ENCODE data around the gene SLC39A3. TPM values are rescaled to one million over a fixed set of nuclear protein-coding genes. Genes with fewer than 3 reads are reported as not detected.
A peak's percentile ranks its signal among the peaks of the same experiment; 100 is the strongest.

Gene SLC39A3
- total RNA-seq, 1 donor from 2014 or later = 24.0 TPM

DNA sequence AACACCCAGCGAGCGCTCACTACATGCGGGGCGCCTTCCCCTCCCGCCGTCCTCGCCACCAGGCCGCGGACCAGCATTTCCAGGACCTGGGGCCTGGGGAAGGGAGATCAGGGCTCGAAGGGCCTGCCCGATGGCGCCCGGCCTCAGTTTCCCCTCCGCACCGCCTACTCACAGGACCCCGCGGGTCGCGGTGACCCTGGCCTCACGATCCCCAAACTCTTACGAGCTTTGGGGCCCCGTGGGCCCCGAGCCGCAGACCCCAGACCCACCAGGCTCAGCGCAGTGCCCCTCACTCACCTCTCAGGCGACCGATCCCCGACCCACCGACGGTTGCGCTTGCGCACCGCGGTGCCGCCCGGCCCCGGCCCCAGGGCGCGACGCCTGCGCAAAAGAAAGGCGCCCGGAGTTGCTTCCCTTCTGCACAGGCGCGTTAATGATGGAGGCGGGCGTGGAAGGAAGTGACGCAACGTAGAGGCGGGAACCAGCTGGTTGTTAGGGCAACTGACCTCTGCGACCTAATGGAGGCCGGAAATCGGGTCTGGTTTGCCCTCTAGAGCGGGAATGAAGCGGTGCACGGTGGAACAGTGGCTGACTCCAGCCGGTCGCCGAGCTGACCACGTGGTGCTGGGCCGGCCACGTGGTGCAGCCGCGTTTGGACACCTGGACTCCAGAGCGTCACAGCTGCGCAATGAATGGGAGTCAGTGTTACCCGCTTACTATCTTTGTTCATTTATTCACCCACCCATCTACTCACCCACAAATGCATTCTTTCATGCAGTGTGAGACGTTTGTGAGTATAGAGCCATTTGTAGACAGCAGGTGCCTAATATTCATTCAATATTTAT is 43.3 kb upstream of the SLC39A3 start, which contains the start of gene SGTA:
Gene SGTA (minus strand): TSS at position 338 of the 845 bp plus-strand sequence. CDS start 14,205 bp downstream, outside the sequence.
- peak within 1 kb of the TSS; percentile 89 for H3K4me3 ChIP-seq (ENCODE audit: low read depth, low read length)
- H3K36me3 ChIP-seq (ENCODE audit: control insufficient read depth, insufficient read depth, low read length) = peaks cover 4% of the 10 kb centered on the region
- TF ChIP-seq, protein P1, sequence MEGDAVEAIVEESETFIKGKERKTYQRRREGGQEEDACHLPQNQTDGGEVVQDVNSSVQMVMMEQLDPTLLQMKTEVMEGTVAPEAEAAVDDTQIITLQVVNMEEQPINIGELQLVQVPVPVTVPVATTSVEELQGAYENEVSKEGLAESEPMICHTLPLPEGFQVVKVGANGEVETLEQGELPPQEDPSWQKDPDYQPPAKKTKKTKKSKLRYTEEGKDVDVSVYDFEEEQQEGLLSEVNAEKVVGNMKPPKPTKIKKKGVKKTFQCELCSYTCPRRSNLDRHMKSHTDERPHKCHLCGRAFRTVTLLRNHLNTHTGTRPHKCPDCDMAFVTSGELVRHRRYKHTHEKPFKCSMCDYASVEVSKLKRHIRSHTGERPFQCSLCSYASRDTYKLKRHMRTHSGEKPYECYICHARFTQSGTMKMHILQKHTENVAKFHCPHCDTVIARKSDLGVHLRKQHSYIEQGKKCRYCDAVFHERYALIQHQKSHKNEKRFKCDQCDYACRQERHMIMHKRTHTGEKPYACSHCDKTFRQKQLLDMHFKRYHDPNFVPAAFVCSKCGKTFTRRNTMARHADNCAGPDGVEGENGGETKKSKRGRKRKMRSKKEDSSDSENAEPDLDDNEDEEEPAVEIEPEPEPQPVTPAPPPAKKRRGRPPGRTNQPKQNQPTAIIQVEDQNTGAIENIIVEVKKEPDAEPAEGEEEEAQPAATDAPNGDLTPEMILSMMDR (IDR thresholded peaks at IDR 0.05; ENCODE audit: insufficient read depth, low read length, severe bottlenecking) = peak; percentile 58
- peak; percentile 96 for DNase-seq (ENCODE audit: low read depth)
- FAIRE-seq = peak; percentile 40
- no peaks in the 10 kb centered on the region for H3K27me3 ChIP-seq (ENCODE audit: control insufficient read depth, insufficient read depth, low read length)

DNA sequence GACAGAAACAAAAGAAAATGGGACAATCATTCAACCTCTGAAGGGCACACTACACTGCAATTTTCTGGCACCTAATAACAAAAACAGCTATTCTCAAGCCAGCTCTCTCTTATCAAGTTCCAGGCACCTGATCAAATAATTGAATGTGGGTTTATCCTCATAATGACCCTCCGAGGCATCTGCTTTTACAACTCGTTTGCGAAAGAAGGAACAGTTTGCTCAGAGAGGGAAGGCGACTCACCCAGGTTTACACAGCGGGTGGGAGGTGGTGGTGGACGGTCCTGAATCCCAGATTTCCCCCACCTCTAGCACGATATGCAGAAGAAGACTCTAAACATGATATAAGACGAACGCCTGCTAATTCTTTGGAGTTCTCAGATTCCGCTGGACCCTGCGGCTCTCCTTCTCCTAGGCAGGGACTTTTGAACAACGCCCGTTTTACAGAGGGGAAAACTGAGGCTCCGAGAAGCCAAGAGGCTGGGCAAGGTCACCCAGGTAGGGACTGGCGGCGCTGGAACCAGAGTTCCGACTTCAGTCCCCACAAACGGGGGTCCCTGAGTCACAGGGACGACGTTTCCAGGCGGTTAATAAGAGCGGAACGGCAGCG is 42.6 kb upstream of the SLC39A3 start:
- TF ChIP-seq, protein P1 (IDR thresholded peaks at IDR 0.05; ENCODE audit: insufficient read depth, low read length, severe bottlenecking) = no peak
- Histone ChIP-seq H3K36me3 (ENCODE audit: control insufficient read depth, insufficient read depth, low read length) (peaks cover 4% of the 10 kb centered on the region), H3K27me3 (ENCODE audit: control insufficient read depth, insufficient read depth, low read length) (no peaks in the 10 kb centered on the region), H3K4me3 (ENCODE audit: low read depth, low read length) (peak overlapping the region; percentile 89)
- FAIRE-seq (no peak), DNase-seq (ENCODE audit: low read depth) (no peak)

DNA sequence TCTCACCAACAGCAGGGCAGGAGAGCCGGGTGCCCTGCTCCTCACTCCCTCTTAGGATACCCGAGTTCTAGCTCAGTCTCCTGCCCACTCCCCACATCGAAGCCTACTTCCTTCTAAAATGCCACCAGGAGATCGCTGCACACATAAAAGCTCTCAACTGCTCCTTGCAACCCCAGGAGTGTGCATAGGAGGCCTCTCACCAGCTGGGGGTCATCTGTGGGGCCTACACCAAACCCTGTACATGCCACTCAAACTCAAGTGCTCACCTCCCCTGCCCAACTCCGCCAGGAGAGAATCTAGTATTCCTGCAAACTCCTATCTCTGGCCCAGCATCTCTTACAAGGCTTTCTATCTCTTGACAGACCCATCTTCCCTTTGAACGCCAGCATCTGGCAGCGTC is 40.5 kb upstream of the SLC39A3 start:
- DNase-seq (ENCODE audit: low read depth) = no peak
- FAIRE-seq = no peak

DNA sequence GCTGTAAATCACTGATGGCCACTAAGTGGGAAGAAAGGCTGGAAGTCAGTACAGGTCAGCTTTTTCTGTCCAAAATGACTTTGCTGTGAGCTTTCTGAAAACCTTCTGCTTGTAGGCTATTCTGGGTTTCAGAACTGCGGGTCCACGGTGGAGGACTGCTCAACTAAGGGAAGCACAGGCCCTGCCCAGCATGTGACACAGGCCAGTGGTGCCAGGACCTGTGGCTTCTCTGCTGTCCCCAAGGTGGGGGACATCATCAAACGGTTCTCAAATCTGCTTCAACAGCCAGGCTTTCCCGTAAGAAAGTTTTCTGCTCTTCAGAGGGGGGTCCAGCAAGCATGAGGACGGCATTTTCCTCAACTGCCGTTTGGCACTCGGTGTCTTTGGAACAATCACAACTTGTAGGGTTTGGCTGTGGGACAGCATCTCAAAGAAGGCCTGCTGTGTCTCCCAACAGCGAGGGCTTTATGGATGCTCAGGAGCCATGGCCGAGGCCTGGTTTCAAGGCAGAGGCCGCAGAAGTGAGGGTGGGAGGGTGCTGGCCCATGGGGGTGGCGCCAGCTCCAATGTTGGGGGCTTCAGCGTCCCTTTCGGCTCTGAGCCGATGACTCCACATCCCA is 39.4 kb upstream of the SLC39A3 start:
- TF ChIP-seq, protein P1 (IDR thresholded peaks at IDR 0.05; ENCODE audit: insufficient read depth, low read length, severe bottlenecking) = no peak
- FAIRE-seq (no peak), DNase-seq (ENCODE audit: low read depth) (no peak)
- H3K4me3 ChIP-seq (ENCODE audit: low read depth, low read length) = no peak overlapping the region
- no peaks in the 10 kb centered on the region for H3K27me3 ChIP-seq (ENCODE audit: control insufficient read depth, insufficient read depth, low read length)
- H3K36me3 ChIP-seq (ENCODE audit: control insufficient read depth, insufficient read depth, low read length) = peaks cover 5% of the 10 kb centered on the region

More for the DNA sequence above, 40.5 kb upstream of the SLC39A3 start:
- TF ChIP-seq, protein P1 (IDR thresholded peaks at IDR 0.05; ENCODE audit: insufficient read depth, low read length, severe bottlenecking) = no peak
- Histone ChIP-seq H3K27me3 (ENCODE audit: control insufficient read depth, insufficient read depth, low read length) (no peaks in the 10 kb centered on the region), H3K4me3 (ENCODE audit: low read depth, low read length) (no peak overlapping the region), H3K36me3 (ENCODE audit: control insufficient read depth, insufficient read depth, low read length) (peaks cover 5% of the 10 kb centered on the region)

DNA sequence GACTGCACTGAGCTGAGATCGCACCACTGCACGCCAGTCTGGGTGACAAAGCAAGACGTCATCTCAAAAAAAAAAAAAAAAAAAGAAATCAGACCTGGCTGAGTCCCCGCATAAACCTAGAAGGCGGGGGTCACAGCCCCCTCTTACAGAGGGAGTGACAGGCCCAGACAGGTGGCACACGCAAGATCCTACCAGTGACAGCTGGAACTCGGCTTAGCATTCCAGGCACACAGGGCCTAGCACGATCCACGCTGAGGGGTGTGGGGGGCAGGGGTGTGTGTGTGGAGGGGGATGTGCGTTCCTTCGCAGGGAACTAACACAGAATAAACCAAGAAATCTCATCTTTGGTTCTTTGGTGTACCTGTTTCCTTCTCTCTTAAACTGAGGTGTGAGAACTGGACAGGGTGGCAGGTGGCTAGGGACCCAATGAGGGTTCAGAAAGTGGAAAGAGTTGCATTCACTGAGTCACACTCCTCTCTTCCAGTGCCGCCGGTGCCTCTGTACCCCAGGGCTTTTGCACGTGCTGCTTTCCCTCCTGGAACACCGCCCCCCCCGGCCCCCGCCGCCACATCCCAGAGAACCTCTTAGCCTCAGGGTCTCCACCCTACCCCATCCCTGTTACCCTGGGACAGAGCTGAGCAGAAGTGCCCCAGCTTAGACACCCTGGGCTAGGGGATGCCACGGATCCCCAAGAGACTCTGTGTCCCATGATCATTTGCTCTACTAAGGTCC is 38.3 kb upstream of the SLC39A3 start:
- Histone ChIP-seq H3K27me3 (ENCODE audit: control insufficient read depth, insufficient read depth, low read length) (no peaks in the 10 kb centered on the region), H3K4me3 (ENCODE audit: low read depth, low read length) (no peak overlapping the region), H3K36me3 (ENCODE audit: control insufficient read depth, insufficient read depth, low read length) (peaks cover 7% of the 10 kb centered on the region)
- DNase-seq (ENCODE audit: low read depth) = no peak
- TF ChIP-seq, protein P1 (IDR thresholded peaks at IDR 0.05; ENCODE audit: insufficient read depth, low read length, severe bottlenecking) = no peak
- no peak for FAIRE-seq
